HG02678 (cell line): ENCODE results near the gene MUC5B.

Source experiments
- ATAC-seq: cut with Tn5 transposase; IDR thresholded peaks from one replicate; pipeline ENCODE4 v1.9.1; 2021; ENCODE audit warnings: mild to moderate bottlenecking, moderate library complexity; ENCODE audit not compliant: unreplicated experiment

The MUC5B gene

GRCh38 chr11:1218788-1219445 lies 3.9 kb upstream of the MUC5B start:
- ATAC-seq, result no peak

GRCh38 chr11:1219446-1219833 lies 3.4 kb upstream of the MUC5B start:
- no peak for ATAC-seq

GRCh38 chr11:1219834-1220815 lies 2.7 kb upstream of the MUC5B start:
- ATAC-seq, result no peak

- ATAC-seq, result no peak
Measured at GRCh38 chr11:1220941-1221721, 1.7 kb upstream of the MUC5B start.

- no peak for ATAC-seq
Measured at GRCh38 chr11:1221848-1222311, 986 bp upstream of the MUC5B start.

- ATAC-seq, result no peak
Measured at GRCh38 chr11:1223346-1224110, 662 bp downstream of the MUC5B start.

- no peak for ATAC-seq
Measured at GRCh38 chr11:1224111-1224490, 1.2 kb downstream of the MUC5B start.

GRCh38 chr11:1224491-1225385 lies 1.9 kb downstream of the MUC5B start:
- ATAC-seq, result no peak

- no peak for ATAC-seq
Measured at GRCh38 chr11:1225386-1226225, 2.7 kb downstream of the MUC5B start.

- no peak for ATAC-seq
Measured at GRCh38 chr11:1226226-1226985, 3.5 kb downstream of the MUC5B start.

- ATAC-seq, result no peak
Measured at GRCh38 chr11:1226986-1227550, 4.2 kb downstream of the MUC5B start.

GRCh38 chr11:1227551-1228100 lies 4.8 kb downstream of the MUC5B start:
- ATAC-seq, result no peak

GRCh38 chr11:1228101-1228821 lies 5.4 kb downstream of the MUC5B start:
- ATAC-seq, result no peak

GRCh38 chr11:1228921-1229451 lies 6.1 kb downstream of the MUC5B start:
- ATAC-seq, result no peak

- no peak for ATAC-seq
Measured at GRCh38 chr11:1229471-1230120, 6.7 kb downstream of the MUC5B start.

- ATAC-seq, result no peak
Measured at GRCh38 chr11:1230121-1230455, 7.2 kb downstream of the MUC5B start.
